Stimulated activated CD8-positive, alpha-beta memory T cell treated with anti-CD3 and anti-CD28 coated beads, Interleukin-7, amount 100 ng/mL, for 24 hours (primary cell): ENCODE measurements around the gene ADAM12.
"Not testable (repeated sequence)": the region's sequence is repeated elsewhere in the genome, so short reads cannot be mapped to it uniquely, and the experiment has no call there.

Experiments
- DNase-seq: peaks from one replicate; pipeline ENCODE4 v3.0.0-alpha.2; 2020; ENCODE audit warnings: low read depth

ADAM12 gene

GRCh38 chr10:126402721-126403695 is 14.7 kb upstream of the ADAM12 start:
- no peak for DNase-seq

- DNase-seq: no peak
Measured at GRCh38 chr10:126400641-126401040, 12.4 kb upstream of the ADAM12 start.

GRCh38 chr10:126398924-126399323 is 10.6 kb upstream of the ADAM12 start:
- DNase-seq: no peak

GRCh38 chr10:126398383-126398743 is 10.1 kb upstream of the ADAM12 start:
- DNase-seq: no peak

- DNase-seq: no peak
Measured at GRCh38 chr10:126397640-126398382, 9.5 kb upstream of the ADAM12 start.

GRCh38 chr10:126397156-126397555 is 8.9 kb upstream of the ADAM12 start:
- no peak for DNase-seq

GRCh38 chr10:126394948-126395347 is 6.7 kb upstream of the ADAM12 start:
- no peak for DNase-seq

- no peak for DNase-seq
Measured at GRCh38 chr10:126393076-126393475, 4.8 kb upstream of the ADAM12 start.

- no peak for DNase-seq
Measured at GRCh38 chr10:126392469-126392868, 4.2 kb upstream of the ADAM12 start.

- DNase-seq: no peak
Measured at GRCh38 chr10:126392068-126392467, 3.8 kb upstream of the ADAM12 start.

GRCh38 chr10:126391192-126391885 is 3.1 kb upstream of the ADAM12 start:
- no peak for DNase-seq

- no peak for DNase-seq
Measured at GRCh38 chr10:126390324-126390723, 2.0 kb upstream of the ADAM12 start.

GRCh38 chr10:126387041-126387921 is 996 bp downstream of the ADAM12 start:
- no peak for DNase-seq

- DNase-seq: no peak
Measured at GRCh38 chr10:126384269-126384873, 3.9 kb downstream of the ADAM12 start.

- no peak for DNase-seq
Measured at GRCh38 chr10:126380352-126381076, 7.8 kb downstream of the ADAM12 start.

GRCh38 chr10:126379166-126379565 is 9.1 kb downstream of the ADAM12 start:
- not testable (repeated sequence) for DNase-seq

- no peak for DNase-seq
Measured at GRCh38 chr10:126376956-126377355, 11.3 kb downstream of the ADAM12 start.

GRCh38 chr10:126375926-126376554 is 12.2 kb downstream of the ADAM12 start:
- DNase-seq: no peak

- no peak for DNase-seq
Measured at GRCh38 chr10:126375299-126375698, 13.0 kb downstream of the ADAM12 start.

- no peak for DNase-seq
Measured at GRCh38 chr10:126374435-126374834, 13.8 kb downstream of the ADAM12 start.
